RWPE1 (cell line): ENCODE data around the gene GPRIN3.

Experiments used
- CTCF ChIA-PET: fragments of 350-600 bp; sonication (Branson Sonifier 250); formaldehyde crosslinking; extraction: SDS; loops from one replicate; lab custom pipeline; 2021; lab: Yijun Ruan, JAX
- POLR2A ChIA-PET: fragments of 400-600 bp; formaldehyde crosslinking; extraction: SDS; loops from one replicate; lab custom pipeline; 2020; ENCODE audit warnings: antibody characterized with exemption; ENCODE audit not compliant: low non-redundant PET; lab: Yijun Ruan, JAX
- DNase-seq: peaks from one replicate; pipeline ENCODE4 v3.0.0; 2012; ENCODE audit warnings: low spot score
- H3K27ac ChIP-seq: fragments of 450-650 bp; 2 replicates; pipeline ENCODE4 v1.5.1; 2017
- CTCF ChIP-seq: fragments of 450-650 bp; conservative IDR thresholded peaks from 2 replicates; pipeline ENCODE4 v1.5.1; 2017; ENCODE audit warnings: low read depth, mild to moderate bottlenecking

GPRIN3 gene

GRCh38 chr4:89347363-89348025 lies 39.9 kb upstream of the GPRIN3 start:
- H3K27ac ChIP-seq = no peak overlapping the region
- POLR2A ChIA-PET = no interaction called here
- no peak for DNase-seq
- CTCF ChIA-PET = interaction anchor here (1.2 kb wide), 1 partner anchor 522 kb away, joined by 3 read pairs; no protein-coding TSS in a partner anchor
- TF ChIP-seq CTCF = no peak

- no peak overlapping the region for H3K27ac ChIP-seq
- CTCF ChIA-PET = no interaction called here
- POLR2A ChIA-PET = no interaction called here
- no peak for DNase-seq
- TF ChIP-seq CTCF = no peak
These were observed 37.0 kb upstream of the GPRIN3 start for GRCh38 chr4:89344571-89344970.

GRCh38 chr4:89338206-89338605 lies 30.6 kb upstream of the GPRIN3 start:
- POLR2A ChIA-PET = no interaction called here
- no peak overlapping the region for H3K27ac ChIP-seq
- TF ChIP-seq CTCF = no peak

GRCh38 chr4:89337681-89338080 lies 30.1 kb upstream of the GPRIN3 start:
- ChIA-PET CTCF (interaction anchor here (0.7 kb wide), 1 partner anchor 61 kb away, joined by 5 read pairs; no protein-coding TSS in a partner anchor), POLR2A (no interaction called here)
- DNase-seq = no peak
- no peak overlapping the region for H3K27ac ChIP-seq
- TF ChIP-seq CTCF = no peak

More at GRCh38 chr4:89338206-89338605, 30.6 kb upstream of the GPRIN3 start:
- CTCF ChIA-PET = no interaction called here
- DNase-seq = no peak

- TF ChIP-seq CTCF = no peak
- POLR2A ChIA-PET = no interaction called here
- no peak overlapping the region for H3K27ac ChIP-seq
- CTCF ChIA-PET = interaction anchor here (0.7 kb wide), 1 partner anchor 62 kb away, joined by 5 read pairs; no protein-coding TSS in a partner anchor
- DNase-seq = no peak
These were observed 29.3 kb upstream of the GPRIN3 start for GRCh38 chr4:89336818-89337420.

GRCh38 chr4:89334830-89335229 lies 27.2 kb upstream of the GPRIN3 start:
- no peak for TF ChIP-seq CTCF
- ChIA-PET CTCF (no interaction called here), POLR2A (no interaction called here)
- DNase-seq = no peak
- no peak overlapping the region for H3K27ac ChIP-seq
